Stimulated activated CD4-positive, alpha-beta T cell treated with anti-CD3 and anti-CD28 coated beads, Interleukin-1b, Interleukin-23, amount 100 ng/mL, for 24 hours (primary cell): ENCODE measurements around the gene CEP350.
A peak's percentile ranks its signal among the peaks of the same experiment; 100 is the strongest.
"Not testable (repeated sequence)": the region's sequence is repeated elsewhere in the genome, so short reads cannot be mapped to it uniquely, and the experiment has no call there.

Experiments
- DNase-seq, 4 experiments: peaks; one replicate each; pipeline ENCODE4 v3.0.0-alpha.2; 2020; ENCODE audit warnings: low read depth in 4 of 4, low spot score in 1 of 4

The CEP350 gene

GRCh38 chr1:179950651-179951050 lies 4.0 kb upstream of the CEP350 start:
- DNase-seq = no peak

- no peak for DNase-seq
Observed at GRCh38 chr1:179951383-179952144, 3.0 kb upstream of the CEP350 start.

GRCh38 chr1:179952186-179952585 lies 2.4 kb upstream of the CEP350 start:
- DNase-seq = no peak

GRCh38 chr1:179953974-179954492 lies 577 bp upstream of the CEP350 start:
- DNase-seq = peak in 3 of 4 experiments; percentile 12 to 27 (median 25)

- DNase-seq = no peak
Observed at GRCh38 chr1:179955287-179955680, 674 bp downstream of the CEP350 start.

- no peak for DNase-seq
Observed at GRCh38 chr1:179955731-179956130, 1.1 kb downstream of the CEP350 start.

- DNase-seq = no peak
Observed at GRCh38 chr1:179958359-179958758, 3.7 kb downstream of the CEP350 start.

- not testable (repeated sequence) for DNase-seq
Observed at GRCh38 chr1:179962168-179962567, 7.6 kb downstream of the CEP350 start.

GRCh38 chr1:179966551-179966950 lies 11.9 kb downstream of the CEP350 start:
- no peak for DNase-seq

GRCh38 chr1:179968284-179968993 lies 13.8 kb downstream of the CEP350 start:
- DNase-seq = no peak

GRCh38 chr1:179968994-179969919 lies 14.6 kb downstream of the CEP350 start:
- no peak for DNase-seq

GRCh38 chr1:179969962-179970361 lies 15.4 kb downstream of the CEP350 start:
- no peak for DNase-seq

GRCh38 chr1:179971563-179972496 lies 17.2 kb downstream of the CEP350 start:
- DNase-seq = no peak

- no peak for DNase-seq
Observed at GRCh38 chr1:179973198-179974110, 18.8 kb downstream of the CEP350 start.

GRCh38 chr1:179976970-179977651 lies 22.5 kb downstream of the CEP350 start:
- no peak for DNase-seq

GRCh38 chr1:179978199-179979079 lies 23.8 kb downstream of the CEP350 start:
- no peak for DNase-seq

GRCh38 chr1:179984101-179984500 lies 29.5 kb downstream of the CEP350 start:
- DNase-seq = no peak

- no peak for DNase-seq
Observed at GRCh38 chr1:179984942-179985341, 30.3 kb downstream of the CEP350 start.
